GM21381 (cell line): ENCODE results near the gene KCTD7.
"Not testable (repeated sequence)": the region's sequence is repeated elsewhere in the genome, so short reads cannot be mapped to it uniquely, and the experiment has no call there.

Source experiments
- ATAC-seq: cut with Tn5 transposase; IDR thresholded peaks from one replicate; pipeline ENCODE4 v1.9.1; 2021; ENCODE audit warnings: mild to moderate bottlenecking, moderate library complexity; ENCODE audit not compliant: unreplicated experiment

KCTD7 gene

GRCh38 chr7:66679633-66680244, 51.1 kb downstream of the KCTD7 start:
- no peak for ATAC-seq

- ATAC-seq, result peak; percentile 95
Measured at GRCh38 chr7:66681491-66682349, 53.0 kb downstream of the KCTD7 start.

GRCh38 chr7:66682350-66683093, 53.8 kb downstream of the KCTD7 start:
- peak; percentile 13 for ATAC-seq

GRCh38 chr7:66683094-66683769, 54.6 kb downstream of the KCTD7 start:
- not testable (repeated sequence) for ATAC-seq

GRCh38 chr7:66683770-66684123, 55.1 kb downstream of the KCTD7 start:
- no peak for ATAC-seq

- not testable (repeated sequence) for ATAC-seq
Measured at GRCh38 chr7:66685663-66686062, 57.0 kb downstream of the KCTD7 start.

- ATAC-seq, result no peak
Measured at GRCh38 chr7:66687186-66687585, 58.5 kb downstream of the KCTD7 start.

- ATAC-seq, result not testable (repeated sequence)
Measured at GRCh38 chr7:66687672-66688071, 59.0 kb downstream of the KCTD7 start.

GRCh38 chr7:66689081-66689480, 60.4 kb downstream of the KCTD7 start:
- no peak for ATAC-seq

- no peak for ATAC-seq
Measured at GRCh38 chr7:66693331-66693730, 64.7 kb downstream of the KCTD7 start.
